ENCODE measurements around the gene COPZ1.

The COPZ1 gene

GRCh38 chr12:54373649-54374561 is 49.0 kb downstream of the COPZ1 start:
- TF ChIP-seq ZFP3 (CRISPR knock-in tag; IDR thresholded peaks at IDR 0.05) (no peak), ZNF8 (CRISPR knock-in tag; IDR thresholded peaks at IDR 0.05) (no peak), OSR1 (CRISPR knock-in tag; IDR thresholded peaks at IDR 0.05) (no peak), PPARA (CRISPR knock-in tag; IDR thresholded peaks at IDR 0.05; ENCODE audit: borderline replicate concordance) (no peak), ZC3H10 (CRISPR knock-in tag; IDR thresholded peaks at IDR 0.05) (no peak), ARNTL (CRISPR knock-in tag; IDR thresholded peaks at IDR 0.05; ENCODE audit: borderline replicate concordance, low read depth) (no peak), POU6F1 (CRISPR knock-in tag; IDR thresholded peaks at IDR 0.05; ENCODE audit: borderline replicate concordance, low read depth) (no peak), ZNF565 (CRISPR knock-in tag; conservative IDR thresholded peaks at IDR 0.05; ENCODE audit: low read depth) (no peak), RARB (CRISPR knock-in tag; IDR thresholded peaks at IDR 0.05) (no peak), BACH2 (CRISPR knock-in tag; IDR thresholded peaks at IDR 0.05; ENCODE audit: borderline replicate concordance) (no peak), ISL1 (CRISPR knock-in tag; IDR thresholded peaks at IDR 0.05) (no peak), PATZ1 (CRISPR knock-in tag; IDR thresholded peaks at IDR 0.05; ENCODE audit: borderline replicate concordance) (no peak), ZFP30 (CRISPR knock-in tag; IDR thresholded peaks at IDR 0.05) (no peak), ESRRG (CRISPR knock-in tag; IDR thresholded peaks at IDR 0.05) (no peak), TSHZ2 (CRISPR knock-in tag; IDR thresholded peaks at IDR 0.05) (no peak), TOX (CRISPR knock-in tag; IDR thresholded peaks at IDR 0.05; ENCODE audit: borderline replicate concordance) (no peak), CREB5 (CRISPR knock-in tag; IDR thresholded peaks at IDR 0.05; ENCODE audit: low read depth) (no peak), SNAI2 (CRISPR knock-in tag; IDR thresholded peaks at IDR 0.05) (no peak), GLIS3 (CRISPR knock-in tag; IDR thresholded peaks at IDR 0.05) (no peak)
- ATAC-seq = no peak

- TF ChIP-seq TCF4 (CRISPR knock-in tag; IDR thresholded peaks at IDR 0.05; ENCODE audit: borderline replicate concordance) (peak; percentile 58; the same call in 1 of the 2 replicates), PPARA (CRISPR knock-in tag; IDR thresholded peaks at IDR 0.05; ENCODE audit: borderline replicate concordance) (no peak)
- no peak for ATAC-seq
Measured at GRCh38 chr12:54374562-54375258, 49.8 kb downstream of the COPZ1 start.

GRCh38 chr12:54375259-54375579 is 50.3 kb downstream of the COPZ1 start:
- ATAC-seq = no peak
- no peak for TF ChIP-seq CREB5 (CRISPR knock-in tag; IDR thresholded peaks at IDR 0.05; ENCODE audit: low read depth)
- TF ChIP-seq ISL1 (CRISPR knock-in tag; IDR thresholded peaks at IDR 0.05) = no peak
- TF ChIP-seq ESRRG (CRISPR knock-in tag; IDR thresholded peaks at IDR 0.05) = no peak
- no peak for TF ChIP-seq GLIS3 (CRISPR knock-in tag; IDR thresholded peaks at IDR 0.05)
- TF ChIP-seq ARNTL (CRISPR knock-in tag; IDR thresholded peaks at IDR 0.05; ENCODE audit: borderline replicate concordance, low read depth) = no peak
- TF ChIP-seq SNAI2 (CRISPR knock-in tag; IDR thresholded peaks at IDR 0.05) = no peak
- TF ChIP-seq CSDC2 (CRISPR knock-in tag; IDR thresholded peaks at IDR 0.05) = no peak
- no peak for TF ChIP-seq RARB (CRISPR knock-in tag; IDR thresholded peaks at IDR 0.05)
- TF ChIP-seq TSHZ2 (CRISPR knock-in tag; IDR thresholded peaks at IDR 0.05) = no peak

Measured in SK-N-SH treated with all-trans-retinoic acid at 6 μM for 48 hours (cell line).